ENCODE results near the gene HYAL3. TPM values are rescaled to one million over a fixed set of nuclear protein-coding genes. Genes with fewer than 3 reads are reported as not detected.
"Not testable (repeated sequence)": the region's sequence is repeated elsewhere in the genome, so short reads cannot be mapped to it uniquely, and the experiment has no call there.

The HYAL3 gene
- total and polyA plus RNA-seq, 7 experiments from 2014 or later, result 2.3 to 10.7 (median 3.6) TPM

DNA sequence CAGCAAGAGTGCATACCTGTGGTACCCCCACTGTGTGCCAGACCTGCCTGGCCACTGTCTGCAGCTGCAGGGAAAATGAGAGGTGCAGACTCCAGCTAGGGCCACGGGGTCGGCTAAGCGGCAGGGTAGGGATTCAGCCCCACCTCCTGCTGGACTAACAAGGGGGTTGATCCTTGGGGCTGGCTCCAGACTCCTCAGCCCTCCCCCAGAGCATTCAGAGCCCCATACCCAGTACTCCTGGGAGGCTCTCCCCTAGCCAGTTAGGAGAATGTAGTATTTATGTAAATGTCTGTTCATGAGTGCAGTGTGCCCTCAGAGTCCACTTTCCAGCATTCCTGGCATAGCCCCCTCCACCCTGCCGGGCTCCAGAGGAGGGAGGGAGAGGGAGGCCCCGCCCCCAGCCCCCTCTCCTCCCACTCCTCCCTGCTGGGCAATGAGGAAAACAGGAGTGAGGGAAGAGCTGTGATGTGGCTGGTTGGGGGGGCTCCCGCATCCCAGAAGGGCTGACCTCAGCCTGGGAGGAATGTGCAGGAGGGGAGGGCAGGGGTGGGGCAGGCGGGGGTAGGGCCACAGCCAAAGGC, 34.7 kb downstream of the HYAL3 start:
- Mint-ChIP-seq H3K4me1 (peaks cover 0 to 8% (median 3%) of the 10 kb centered on the region in 7 donors), H3K36me3 (no peaks in the 10 kb centered on the region), H3K27ac (no peak overlapping the region), H3K4me3 (no peak overlapping the region), H3K27me3 (peaks cover 0 to 30% (median 0%) of the 10 kb centered on the region in 5 donors), H3K9me3 (no peaks in the 10 kb centered on the region)
- Histone ChIP-seq H3K27me3 (ENCODE audit: control insufficient read depth in 2 of 2, insufficient read depth in 2 of 2, low read length in 2 of 2) (no peaks in the 10 kb centered on the region), H3K27ac (ENCODE audit: low read depth, low read length) (no peak overlapping the region), H3K4me3 (ENCODE audit: low read length) (no peak overlapping the region), H3K4me1 (ENCODE audit: control insufficient read depth in 2 of 2, insufficient read depth in 2 of 2, low read length in 2 of 2) (peaks cover 4 to 6% of the 10 kb centered on the region in 2 donors), H3K36me3 (ENCODE audit: control insufficient read depth in 2 of 3, insufficient read depth in 3 of 3, low read length in 3 of 3) (peaks cover 0 to under 1% (median 0%) of the 10 kb centered on the region in 3 experiments), H3K9me3 (ENCODE audit: control insufficient read depth in 2 of 3, low read length in 3 of 3) (no peaks in the 10 kb centered on the region)
- POLR2A ChIA-PET, result interaction anchor here (0.6 kb wide), 1 partner anchor 41 kb away, joined by 5 read pairs; no protein-coding TSS in a partner anchor
- no peak for ATAC-seq
- CTCF ChIA-PET, result interaction anchor here (0.6 to 1.4 kb wide), 4 partner anchors 28 to 358 kb away, joined by 3 to 6 read pairs (median 4); partner anchors contain the start of gene IFRD2
- no peak for DNase-seq
- intact Hi-C loops (cut with micrococcal nuclease), result no loop called here

DNA sequence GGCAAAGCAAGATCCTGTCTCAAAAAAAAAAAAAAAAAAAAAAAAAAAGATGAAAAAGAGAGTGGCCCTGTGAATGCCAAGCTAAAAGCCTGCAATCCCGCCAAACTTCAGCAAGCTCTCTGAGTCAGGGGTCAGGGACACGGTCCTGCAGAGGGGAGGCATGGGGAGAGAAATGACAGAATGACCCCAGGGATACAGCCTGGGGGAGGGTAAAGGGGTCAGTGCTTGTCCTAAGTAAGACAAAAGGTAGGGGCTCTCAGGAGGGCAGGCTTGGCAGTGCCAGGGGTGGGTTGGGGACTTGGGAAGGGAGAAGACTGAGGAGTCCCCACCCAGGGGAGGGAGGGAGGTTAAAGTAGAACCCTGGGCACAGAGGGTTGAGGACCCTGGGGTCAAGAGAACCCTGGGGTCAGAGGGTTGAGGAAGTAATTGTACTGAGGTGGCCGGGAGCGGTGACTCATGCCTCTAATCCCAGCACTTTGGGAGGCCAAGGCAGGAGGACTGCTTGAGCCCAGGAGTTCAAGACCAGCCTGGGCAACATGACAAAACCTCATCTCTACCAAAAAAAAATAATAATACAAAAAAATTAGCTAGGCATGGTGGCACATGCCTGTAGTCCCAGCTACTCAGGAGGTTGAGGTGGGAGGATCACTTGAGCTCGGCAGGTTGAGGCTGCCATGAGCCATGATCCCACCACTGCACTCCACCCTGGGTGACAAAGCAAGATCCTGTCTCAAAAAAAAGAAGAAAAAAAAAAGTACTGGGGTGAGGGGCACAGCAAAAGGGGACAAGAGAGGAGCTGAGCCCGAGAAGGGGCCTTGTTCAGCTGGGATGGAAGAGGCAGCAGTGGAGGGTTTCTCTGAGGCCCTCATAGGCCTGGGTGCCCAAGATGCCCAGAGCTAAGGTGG, 35.5 kb downstream of the HYAL3 start:
- peaks cover 0 to 12% (median 3%) of the 10 kb centered on the region in 7 donors for H3K4me1 Mint-ChIP-seq
- Histone ChIP-seq H3K27ac (ENCODE audit: low read depth, low read length) (no peak overlapping the region), H3K36me3 (ENCODE audit: control insufficient read depth in 2 of 3, insufficient read depth in 3 of 3, low read length in 3 of 3) (peaks cover 0 to 8% (median 0%) of the 10 kb centered on the region in 3 experiments), H3K4me3 (ENCODE audit: low read length) (no peak overlapping the region), H3K27me3 (ENCODE audit: control insufficient read depth in 2 of 2, insufficient read depth in 2 of 2, low read length in 2 of 2) (no peaks in the 10 kb centered on the region), H3K4me1 (ENCODE audit: control insufficient read depth in 2 of 2, insufficient read depth in 2 of 2, low read length in 2 of 2) (peaks cover 6% of the 10 kb centered on the region in 2 donors), H3K9me3 (ENCODE audit: control insufficient read depth in 2 of 3, low read length in 3 of 3) (no peaks in the 10 kb centered on the region)
- intact Hi-C loops (cut with micrococcal nuclease), result no loop called here
- ATAC-seq, result no peak
- no peaks in the 10 kb centered on the region for H3K9me3 Mint-ChIP-seq
- no peak overlapping the region for H3K27ac Mint-ChIP-seq
- no peak for DNase-seq
- CTCF ChIA-PET, result interaction anchor here (0.6 to 1.4 kb wide), 5 partner anchors 17 to 359 kb away, joined by 3 to 6 read pairs (median 4); partner anchors contain the start of gene IFRD2
- POLR2A ChIA-PET, result interaction anchor here (0.6 to 0.7 kb wide), 2 partner anchors 40 to 70 kb away, joined by 3 to 5 read pairs; no protein-coding TSS in a partner anchor
- H3K4me3 Mint-ChIP-seq, result no peak overlapping the region
- H3K27me3 Mint-ChIP-seq, result peaks cover 0 to 28% (median 0%) of the 10 kb centered on the region in 5 donors
- H3K36me3 Mint-ChIP-seq, result no peaks in the 10 kb centered on the region

DNA sequence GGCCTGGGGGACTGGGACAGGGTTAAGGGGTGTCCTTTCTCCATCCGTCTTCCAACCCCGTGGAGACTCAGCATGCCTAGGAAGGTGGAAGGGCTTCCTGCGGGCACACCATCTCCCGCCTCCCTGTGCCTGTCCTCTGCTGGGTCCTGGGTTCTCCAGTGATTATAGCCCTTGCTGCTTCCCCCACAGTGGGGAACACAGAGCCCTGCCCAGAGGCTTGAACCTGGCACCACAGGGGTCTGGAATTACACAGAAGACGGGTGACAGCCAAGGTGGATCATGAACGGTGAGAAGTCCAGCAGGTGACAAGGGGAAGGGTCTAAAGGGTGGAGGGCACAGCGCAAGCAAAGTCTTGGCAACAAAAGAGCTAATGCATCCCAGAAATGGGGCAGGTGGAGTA, 36.4 kb downstream of the HYAL3 start:
- no peaks in the 10 kb centered on the region for H3K9me3 Mint-ChIP-seq
- Histone ChIP-seq H3K27ac (ENCODE audit: low read depth, low read length) (no peak overlapping the region), H3K36me3 (ENCODE audit: control insufficient read depth in 2 of 3, insufficient read depth in 3 of 3, low read length in 3 of 3) (peaks cover 0 to 18% (median 0%) of the 10 kb centered on the region in 3 experiments), H3K4me1 (ENCODE audit: control insufficient read depth in 2 of 2, insufficient read depth in 2 of 2, low read length in 2 of 2) (peaks cover 6% of the 10 kb centered on the region in 2 donors), H3K4me3 (ENCODE audit: low read length) (no peak overlapping the region), H3K9me3 (ENCODE audit: control insufficient read depth in 2 of 3, low read length in 3 of 3) (no peaks in the 10 kb centered on the region), H3K27me3 (ENCODE audit: control insufficient read depth in 2 of 2, insufficient read depth in 2 of 2, low read length in 2 of 2) (no peaks in the 10 kb centered on the region)
- no peak for DNase-seq
- intact Hi-C loops (cut with micrococcal nuclease), result no loop called here
- H3K36me3 Mint-ChIP-seq, result peaks cover 0 to 5% (median 0%) of the 10 kb centered on the region in 5 donors
- ChIA-PET CTCF (interaction anchor here (0.6 to 1.4 kb wide), 4 partner anchors 16 to 71 kb away, joined by 3 to 6 read pairs (median 4); partner anchors contain the start of gene IFRD2), POLR2A (interaction anchor here (0.7 kb wide), 1 partner anchor 71 kb away, joined by 3 read pairs; no protein-coding TSS in a partner anchor)
- H3K27me3 Mint-ChIP-seq, result peaks cover 0 to 19% (median 0%) of the 10 kb centered on the region in 5 donors
- no peak overlapping the region for H3K4me3 Mint-ChIP-seq
- no peak for ATAC-seq
- H3K27ac Mint-ChIP-seq, result no peak overlapping the region
- peaks cover 0 to 12% (median 3%) of the 10 kb centered on the region in 7 donors for H3K4me1 Mint-ChIP-seq

DNA sequence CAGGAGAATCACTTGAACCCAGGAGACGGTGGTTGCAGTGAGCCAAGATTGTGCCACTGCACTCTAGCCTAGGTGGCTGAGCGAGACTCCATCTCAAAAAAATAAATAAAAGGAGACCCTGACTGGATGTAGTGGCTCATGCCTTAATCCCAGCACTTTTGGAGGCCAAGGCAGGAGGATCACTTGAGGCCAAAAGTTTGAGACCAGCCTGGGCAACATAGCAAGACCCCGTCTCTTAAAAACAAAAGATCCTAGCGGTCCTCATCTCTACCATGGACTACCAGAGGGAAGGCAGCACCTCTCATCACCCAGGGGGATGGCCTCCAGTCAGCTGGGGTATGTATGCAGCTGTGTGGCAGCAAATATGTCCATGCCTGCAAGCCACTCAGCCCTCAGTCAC, 37.0 kb downstream of the HYAL3 start:
- ATAC-seq; H3K4me1 ChIP-seq (ENCODE audit: control insufficient read depth in 2 of 2, insufficient read depth in 2 of 2, low read length in 2 of 2); H3K27ac ChIP-seq (ENCODE audit: low read depth, low read length); H3K27me3 ChIP-seq (ENCODE audit: control insufficient read depth in 2 of 2, insufficient read depth in 2 of 2, low read length in 2 of 2); intact Hi-C loops (cut with micrococcal nuclease); H3K4me3 Mint-ChIP-seq; H3K9me3 ChIP-seq (ENCODE audit: control insufficient read depth in 2 of 3, low read length in 3 of 3); H3K27ac Mint-ChIP-seq; H3K4me3 ChIP-seq (ENCODE audit: low read length); H3K9me3 Mint-ChIP-seq; POLR2A ChIA-PET; DNase-seq: not testable (repeated sequence)
- peaks cover 0 to 10% (median 0%) of the 10 kb centered on the region in 5 donors for H3K36me3 Mint-ChIP-seq
- peaks cover 0 to 12% (median 4%) of the 10 kb centered on the region in 7 donors for H3K4me1 Mint-ChIP-seq
- H3K27me3 Mint-ChIP-seq, result peaks cover 0 to 14% (median 0%) of the 10 kb centered on the region in 5 donors
- peaks cover under 1 to 23% (median 5%) of the 10 kb centered on the region in 3 experiments for H3K36me3 ChIP-seq (ENCODE audit: control insufficient read depth in 2 of 3, insufficient read depth in 3 of 3, low read length in 3 of 3)
- CTCF ChIA-PET, result interaction anchor here (0.9 kb wide), 1 partner anchor 70 kb away, joined by 3 read pairs; no protein-coding TSS in a partner anchor

DNA sequence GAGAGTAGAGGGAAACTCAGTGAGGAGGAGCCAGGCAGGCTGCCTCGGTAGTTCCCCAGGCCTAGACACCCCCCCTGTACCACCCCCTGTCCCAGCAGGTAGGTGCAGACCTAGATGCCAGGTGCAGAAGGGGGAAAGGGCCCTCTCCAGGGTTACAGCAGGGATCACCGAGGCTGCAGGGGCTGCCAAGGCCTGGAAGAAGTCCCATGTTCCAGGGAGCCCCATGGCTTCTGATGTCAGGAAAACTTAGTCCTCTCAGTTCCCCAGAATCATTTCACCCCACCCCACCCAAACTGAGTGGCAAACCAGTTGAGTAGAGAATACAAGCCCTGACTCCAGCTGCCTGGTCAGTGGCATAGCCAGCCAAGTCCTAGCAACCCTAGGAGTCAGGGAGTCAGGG, 37.7 kb downstream of the HYAL3 start:
- Histone ChIP-seq H3K27ac (ENCODE audit: low read depth, low read length) (no peak overlapping the region), H3K4me3 (ENCODE audit: low read length) (no peak overlapping the region), H3K4me1 (ENCODE audit: control insufficient read depth in 2 of 2, insufficient read depth in 2 of 2, low read length in 2 of 2) (peaks cover 6% of the 10 kb centered on the region in 2 donors), H3K9me3 (ENCODE audit: control insufficient read depth in 2 of 3, low read length in 3 of 3) (no peaks in the 10 kb centered on the region), H3K27me3 (ENCODE audit: control insufficient read depth in 2 of 2, insufficient read depth in 2 of 2, low read length in 2 of 2) (no peaks in the 10 kb centered on the region), H3K36me3 (ENCODE audit: control insufficient read depth in 2 of 3, insufficient read depth in 3 of 3, low read length in 3 of 3) (peaks cover 5 to 30% (median 8%) of the 10 kb centered on the region in 3 experiments)
- ATAC-seq (no peak), DNase-seq (no peak)
- Mint-ChIP-seq H3K4me3 (peak overlapping the region in 5 of 10 donors; percentile 8 to 86 (median 43)), H3K27me3 (peaks cover 0 to 7% (median 0%) of the 10 kb centered on the region in 5 donors), H3K9me3 (no peaks in the 10 kb centered on the region), H3K36me3 (peaks cover 0 to 16% (median 0%) of the 10 kb centered on the region in 5 donors), H3K27ac (peak overlapping the region in 2 of 9 donors; percentile 19 to 71), H3K4me1 (peaks cover 0 to 12% (median 4%) of the 10 kb centered on the region in 7 donors)
- ChIA-PET CTCF (interaction anchor here (0.9 to 1.0 kb wide), 2 partner anchors 17 to 69 kb away, joined by 3 to 4 read pairs; partner anchors contain the start of gene LSMEM2), POLR2A (interaction anchor here (1.0 to 1.4 kb wide), 2 partner anchors 14 to 26 kb away, joined by 3 to 5 read pairs; partner anchors contain the start of gene GNAI2)
- intact Hi-C loops (cut with micrococcal nuclease), result no loop called here

DNA sequence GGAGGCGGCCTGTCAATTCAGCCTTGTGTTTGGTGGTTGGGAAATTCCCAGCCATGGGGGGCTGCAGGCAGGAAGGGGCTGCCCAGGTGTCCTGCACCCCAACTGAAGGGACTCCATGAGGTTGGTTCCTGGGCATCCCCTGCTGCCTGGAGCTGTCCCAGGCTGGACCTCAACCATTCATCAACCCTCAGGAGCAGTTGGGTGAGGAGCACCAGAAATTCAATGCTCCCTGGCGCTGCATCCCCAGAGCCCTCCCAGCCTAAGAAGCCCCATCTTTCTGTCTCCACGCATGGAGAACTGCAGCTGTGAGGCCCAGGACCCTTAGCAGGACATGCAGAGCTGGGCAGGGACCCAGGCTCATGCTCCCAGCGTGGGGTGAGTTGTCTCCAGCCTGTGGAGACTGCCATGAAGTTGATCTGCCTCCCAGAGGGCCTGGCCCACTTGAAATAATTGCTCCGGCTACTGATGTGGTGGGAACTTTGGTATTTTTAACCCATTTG, 38.2 kb downstream of the HYAL3 start:
- no peaks in the 10 kb centered on the region for H3K27me3 ChIP-seq (ENCODE audit: control insufficient read depth in 2 of 2, insufficient read depth in 2 of 2, low read length in 2 of 2)
- ATAC-seq (no peak), DNase-seq (no peak)
- H3K9me3 ChIP-seq (ENCODE audit: control insufficient read depth in 2 of 3, low read length in 3 of 3), result no peaks in the 10 kb centered on the region
- H3K27ac Mint-ChIP-seq, result peak overlapping the region in 3 of 9 donors; percentile 19 to 71 (median 41)
- peaks cover 0 to 4% (median 0%) of the 10 kb centered on the region in 5 donors for H3K27me3 Mint-ChIP-seq
- no peaks in the 10 kb centered on the region for H3K9me3 Mint-ChIP-seq
- intact Hi-C loops (cut with micrococcal nuclease), result loop anchor here (1.0 kb wide), 4 partner anchors 12 to 67 kb away; no protein-coding TSS in a partner anchor
- peak overlapping the region in 5 of 10 donors; percentile 8 to 86 (median 64) for H3K4me3 Mint-ChIP-seq
- peaks cover 8 to 35% (median 8%) of the 10 kb centered on the region in 3 experiments for H3K36me3 ChIP-seq (ENCODE audit: control insufficient read depth in 2 of 3, insufficient read depth in 3 of 3, low read length in 3 of 3)
- POLR2A ChIA-PET, result interaction anchor here (1.0 to 1.4 kb wide), 3 partner anchors 13 to 76 kb away, joined by 3 to 5 read pairs (median 3); partner anchors contain the start of gene GNAI2
- peaks cover 0 to 12% (median 4%) of the 10 kb centered on the region in 7 donors for H3K4me1 Mint-ChIP-seq
- peaks cover 0 to 19% (median 0%) of the 10 kb centered on the region in 5 donors for H3K36me3 Mint-ChIP-seq
- CTCF ChIA-PET, result interaction anchor here (1.0 to 2.7 kb wide), 2 partner anchors 12 to 17 kb away, joined by 4 to 8 read pairs; partner anchors contain the start of gene LSMEM2
- no peak overlapping the region for H3K4me3 ChIP-seq (ENCODE audit: low read length)
- no peak overlapping the region for H3K27ac ChIP-seq (ENCODE audit: low read depth, low read length)
- H3K4me1 ChIP-seq (ENCODE audit: control insufficient read depth in 2 of 2, insufficient read depth in 2 of 2, low read length in 2 of 2), result peaks cover 6% of the 10 kb centered on the region in 2 donors
